ENCODE data around the gene TRAF7.

- TF ChIP-seq CTCF (IDR thresholded peaks at IDR 0.05; ENCODE audit: low read length) = no peak
- no peak for TF ChIP-seq EZH2phosphoT487 (IDR thresholded peaks at IDR 0.05; ENCODE audit: low read length)
These were observed 35.3 kb downstream of the TRAF7 start for GRCh38 chr16:2190659-2191445.

Data from MM.1S (cell line).